Amniotic stem cell (primary cell): ENCODE data around the gene ABHD10.

Experiments
- DNase-seq: peaks from one replicate; lab custom pipeline; 2025; lab: John Stamatoyannopoulos, UW

Gene ABHD10

DNA sequence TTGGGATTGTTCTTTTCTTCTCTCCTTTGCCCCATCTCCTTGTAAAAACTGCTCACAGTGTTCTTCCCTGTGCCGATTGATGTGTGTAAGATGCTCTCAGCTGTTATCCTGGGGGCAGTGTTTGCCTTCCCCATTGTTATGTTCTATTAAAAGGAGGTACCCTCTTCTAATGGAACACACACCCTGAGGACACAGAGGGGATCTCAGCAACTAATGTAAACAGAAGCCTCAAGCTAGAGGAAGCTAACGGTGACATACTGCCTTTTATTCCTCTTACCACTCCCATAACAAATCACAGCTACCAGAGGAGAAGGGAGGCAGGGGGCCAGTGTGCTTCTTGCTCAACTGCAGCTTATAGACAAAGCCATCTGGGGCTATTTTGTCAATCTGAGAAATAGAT lies 22.1 kb downstream of the ABHD10 start:
- no peak for DNase-seq

DNA sequence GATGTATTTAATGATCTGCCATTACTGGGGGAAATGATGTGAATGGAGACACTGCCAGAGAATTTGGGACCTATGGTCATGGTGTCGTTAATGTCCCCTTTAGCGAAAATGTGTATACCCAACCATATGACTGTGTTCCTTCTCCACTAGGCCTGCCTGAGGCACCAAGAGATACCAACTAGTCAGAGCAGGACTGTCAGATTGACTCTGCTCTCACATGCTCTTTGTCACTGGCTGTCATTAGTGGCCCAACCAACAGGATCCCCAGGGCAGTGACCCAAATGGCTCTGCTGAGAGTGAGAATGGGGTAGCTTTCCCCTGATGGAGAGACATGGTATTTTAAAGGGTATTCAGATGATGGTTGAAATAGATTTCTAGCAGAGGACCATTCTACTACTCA lies 22.7 kb downstream of the ABHD10 start:
- DNase-seq: no peak

DNA sequence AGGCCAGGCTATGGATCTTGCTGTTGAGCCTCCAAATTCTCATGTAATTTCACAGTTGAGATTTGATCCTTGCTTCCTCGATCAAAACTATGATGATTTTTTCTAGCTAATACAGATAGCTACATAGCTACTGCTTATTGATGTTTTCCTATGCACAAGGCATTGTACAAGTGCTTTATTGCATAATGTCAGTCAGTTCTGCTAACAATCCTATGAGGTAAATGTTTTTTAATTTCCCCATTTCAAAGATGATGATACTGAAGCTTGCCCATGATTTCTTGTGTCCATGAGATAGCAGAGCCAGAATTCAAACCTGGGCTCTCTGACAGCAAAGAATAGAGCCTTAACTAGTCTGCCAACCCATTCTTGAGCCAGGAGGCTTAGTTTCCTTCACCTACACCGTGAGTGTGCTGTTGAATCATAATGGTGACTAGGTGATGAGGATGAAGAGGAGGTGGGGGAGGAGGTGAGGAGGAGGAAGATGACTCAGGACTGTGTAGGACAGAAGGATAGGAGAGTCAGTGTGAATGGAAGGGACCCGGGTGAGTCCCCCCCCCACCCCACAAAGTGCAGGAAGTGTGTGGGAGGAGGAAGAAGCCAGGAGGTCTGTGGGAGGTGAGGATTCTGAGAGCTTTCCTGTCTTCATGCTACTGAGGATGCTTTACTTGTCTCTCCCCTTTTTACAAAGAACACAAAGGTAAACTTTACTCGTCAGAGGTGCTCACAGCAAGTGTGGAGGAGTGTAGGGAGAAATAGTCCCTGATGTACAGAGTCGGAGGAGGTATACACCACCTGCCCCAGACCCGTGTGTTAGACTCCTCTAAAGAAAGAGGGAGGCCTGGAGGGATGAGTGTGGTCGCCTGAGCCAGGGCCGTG lies 23.5 kb downstream of the ABHD10 start:
- no peak for DNase-seq

DNA sequence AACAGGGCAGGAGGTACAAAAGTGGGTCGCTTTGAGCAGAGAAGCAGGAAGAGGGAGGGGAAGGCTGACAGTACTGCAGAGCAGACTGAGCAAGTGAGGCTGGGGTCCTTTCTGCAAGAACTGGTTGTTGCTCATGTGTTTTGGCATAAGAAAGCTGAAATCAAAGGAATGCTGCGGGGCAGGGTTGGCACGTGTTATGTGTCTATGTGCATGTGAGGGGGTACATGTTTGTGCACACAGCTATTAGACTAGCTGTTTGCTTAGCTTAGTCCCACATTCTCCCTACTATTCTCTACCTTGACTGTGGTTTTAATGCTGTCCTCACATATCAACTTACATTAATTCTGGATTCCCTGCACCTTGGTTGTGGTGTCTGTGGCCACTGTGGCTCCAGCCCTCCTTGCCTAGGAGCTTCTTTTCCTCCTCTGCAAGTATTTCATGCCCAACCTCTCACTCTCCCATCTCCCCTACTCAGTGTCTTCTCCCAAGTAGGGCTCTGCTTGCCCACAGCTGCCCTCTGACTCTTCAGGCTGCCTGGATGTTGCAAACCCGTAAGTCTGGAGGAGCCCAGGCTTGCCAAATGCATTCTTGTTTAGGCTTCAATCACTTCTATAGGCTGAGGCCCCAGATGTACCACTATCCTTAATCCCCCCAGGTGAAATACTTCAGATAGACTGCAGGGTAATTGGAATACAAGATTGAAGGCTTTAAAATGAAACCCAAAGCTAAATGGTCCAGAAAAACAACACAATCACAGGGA lies 24.7 kb downstream of the ABHD10 start:
- DNase-seq: no peak

DNA sequence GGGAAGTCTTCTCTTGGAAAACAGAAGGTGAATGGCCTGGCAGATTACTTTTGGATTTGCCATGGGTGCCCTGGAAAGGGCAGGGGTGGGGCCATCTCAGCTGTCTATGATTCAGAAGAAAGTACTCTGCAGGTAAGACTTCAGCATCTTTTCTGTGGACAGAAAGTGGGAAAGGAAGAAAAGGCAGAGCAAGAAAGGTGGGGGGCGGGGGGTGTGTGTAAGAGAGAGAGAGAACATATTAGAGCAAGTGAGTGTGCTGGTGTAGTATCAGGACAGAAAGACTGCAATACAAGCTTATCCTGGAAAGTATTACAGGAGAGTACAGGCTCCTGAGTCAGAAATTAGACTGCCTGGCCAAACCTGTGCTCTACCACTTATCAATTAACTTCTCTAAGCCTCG lies 25.4 kb downstream of the ABHD10 start:
- DNase-seq: no peak

DNA sequence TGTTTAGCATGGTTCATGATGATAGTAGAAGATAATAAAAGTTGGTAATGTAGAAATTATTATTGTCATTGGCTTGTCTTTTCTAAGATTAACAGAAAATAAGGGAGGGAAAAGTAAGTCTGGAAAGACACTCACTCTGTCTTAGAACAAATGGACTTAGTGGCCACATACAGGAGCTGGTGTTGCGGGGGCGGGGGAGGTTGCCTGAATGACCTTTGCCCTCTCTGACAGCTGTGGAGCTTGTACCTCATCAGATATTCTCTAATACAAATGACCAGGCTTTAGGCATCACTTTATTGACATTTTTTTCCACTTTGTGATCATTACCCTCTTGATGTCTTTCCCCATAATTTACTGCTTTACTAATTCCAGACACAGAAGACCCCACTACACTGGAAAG lies 25.8 kb downstream of the ABHD10 start:
- no peak for DNase-seq

DNA sequence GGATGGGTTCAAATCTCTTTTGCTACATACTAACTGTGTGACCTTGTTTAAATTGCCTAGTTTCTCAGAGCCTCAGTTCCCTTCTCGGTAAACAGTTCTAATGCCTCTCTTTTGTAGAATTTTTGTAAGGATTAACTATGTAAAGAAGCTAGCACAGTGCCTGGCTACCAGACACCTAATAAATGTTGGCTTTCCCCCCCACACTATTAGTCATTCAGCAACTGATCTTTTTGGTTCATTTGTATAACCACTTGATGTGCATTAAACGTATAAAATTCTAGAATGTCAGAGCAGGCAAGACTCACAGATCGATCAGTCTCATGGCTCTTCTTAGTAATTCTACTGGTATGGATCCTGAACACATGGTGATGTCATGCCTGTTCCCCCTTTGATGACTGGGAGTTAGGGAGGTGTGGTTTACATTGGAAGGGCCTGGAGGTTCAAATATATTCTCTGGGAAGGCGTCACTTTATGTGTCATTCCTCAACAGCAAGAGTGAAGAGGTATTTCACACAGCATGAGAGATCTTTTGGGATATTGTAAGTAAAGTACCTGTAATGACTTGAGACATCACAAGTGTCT lies 26.4 kb downstream of the ABHD10 start:
- DNase-seq: no peak

DNA sequence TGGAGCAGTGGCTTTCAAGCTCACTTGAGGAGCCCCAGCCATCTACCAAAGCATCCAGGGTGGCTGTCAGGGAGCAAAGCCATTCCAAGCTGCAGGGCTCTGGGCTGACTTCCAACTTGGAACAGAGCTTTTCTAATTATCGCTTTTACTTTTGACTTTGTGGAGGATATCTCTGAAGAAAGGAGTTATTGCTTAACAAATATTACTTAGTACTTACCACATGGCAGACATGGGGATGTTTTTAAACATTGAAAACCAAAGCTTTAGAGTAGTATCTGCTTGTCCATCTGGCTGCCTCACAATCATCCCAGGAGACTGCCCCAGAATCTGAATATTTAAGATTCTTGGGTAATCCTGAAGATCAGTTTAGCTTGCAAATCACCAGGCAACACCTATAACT lies 28.8 kb downstream of the ABHD10 start:
- DNase-seq: no peak

DNA sequence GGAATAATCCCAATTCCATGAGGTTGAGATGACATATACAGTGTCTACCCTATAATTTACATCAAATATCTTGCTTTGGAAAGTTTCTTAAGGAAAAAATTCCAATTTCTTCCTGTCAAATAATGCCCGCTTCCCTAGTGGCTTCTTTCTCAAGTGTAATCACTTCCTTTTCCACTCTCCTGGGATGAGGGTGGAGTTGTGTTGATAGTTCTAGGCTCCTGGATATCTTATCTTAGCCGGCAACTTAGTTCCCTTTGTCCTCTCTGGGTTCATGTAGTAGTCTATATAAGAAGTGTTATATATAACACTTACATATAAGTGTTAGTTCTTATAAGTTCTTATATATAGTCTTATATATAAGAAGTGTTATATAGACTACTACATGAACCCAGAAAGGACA lies 30.8 kb downstream of the ABHD10 start:
- DNase-seq: no peak

DNA sequence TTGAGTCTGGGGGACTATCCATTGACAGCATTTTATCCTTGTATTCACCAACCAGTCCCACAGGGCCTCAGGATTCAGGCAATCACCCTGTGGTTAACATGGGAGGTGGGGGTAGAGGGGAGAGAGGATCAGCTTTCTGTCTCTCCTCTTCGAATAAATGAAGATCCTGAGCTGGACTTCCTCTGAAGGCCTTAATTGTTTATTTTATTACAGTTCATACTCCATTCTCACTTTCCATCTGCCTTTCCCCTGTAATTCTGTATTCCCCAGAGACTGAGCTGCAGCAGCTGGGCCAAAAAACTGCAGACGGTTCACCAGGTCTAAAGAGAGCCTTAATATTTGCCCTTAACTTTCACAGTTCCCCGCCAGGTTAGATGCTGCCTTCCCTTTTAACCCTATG lies 31.8 kb downstream of the ABHD10 start:
- no peak for DNase-seq

DNA sequence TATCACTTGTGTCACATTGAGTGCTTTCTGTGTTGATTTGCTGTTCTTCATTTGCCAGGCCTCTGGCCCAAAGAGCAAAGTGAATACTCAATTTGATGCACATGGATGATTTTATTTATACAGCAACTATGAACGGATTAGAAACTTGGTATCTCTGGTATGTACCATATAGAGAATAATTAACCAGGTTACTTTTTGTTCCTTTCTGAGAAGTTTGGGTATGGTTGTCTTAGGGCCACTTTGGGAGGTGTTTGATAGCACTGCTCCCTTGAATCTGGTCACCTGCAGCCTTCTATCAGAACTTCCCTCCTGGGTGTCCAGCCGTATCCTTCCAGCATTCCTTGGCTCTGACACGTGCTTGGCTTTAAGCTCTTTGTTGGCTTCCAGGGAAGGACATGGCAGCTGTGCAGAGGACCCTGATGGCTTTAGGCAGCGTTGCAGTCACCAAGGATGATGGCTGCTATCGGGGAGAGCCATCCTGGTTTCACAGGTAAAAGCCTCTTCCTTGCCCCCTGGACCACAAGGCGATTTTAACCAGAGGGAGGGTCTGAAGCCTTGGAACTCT lies 32.6 kb downstream of the ABHD10 start:
- no peak for DNase-seq

DNA sequence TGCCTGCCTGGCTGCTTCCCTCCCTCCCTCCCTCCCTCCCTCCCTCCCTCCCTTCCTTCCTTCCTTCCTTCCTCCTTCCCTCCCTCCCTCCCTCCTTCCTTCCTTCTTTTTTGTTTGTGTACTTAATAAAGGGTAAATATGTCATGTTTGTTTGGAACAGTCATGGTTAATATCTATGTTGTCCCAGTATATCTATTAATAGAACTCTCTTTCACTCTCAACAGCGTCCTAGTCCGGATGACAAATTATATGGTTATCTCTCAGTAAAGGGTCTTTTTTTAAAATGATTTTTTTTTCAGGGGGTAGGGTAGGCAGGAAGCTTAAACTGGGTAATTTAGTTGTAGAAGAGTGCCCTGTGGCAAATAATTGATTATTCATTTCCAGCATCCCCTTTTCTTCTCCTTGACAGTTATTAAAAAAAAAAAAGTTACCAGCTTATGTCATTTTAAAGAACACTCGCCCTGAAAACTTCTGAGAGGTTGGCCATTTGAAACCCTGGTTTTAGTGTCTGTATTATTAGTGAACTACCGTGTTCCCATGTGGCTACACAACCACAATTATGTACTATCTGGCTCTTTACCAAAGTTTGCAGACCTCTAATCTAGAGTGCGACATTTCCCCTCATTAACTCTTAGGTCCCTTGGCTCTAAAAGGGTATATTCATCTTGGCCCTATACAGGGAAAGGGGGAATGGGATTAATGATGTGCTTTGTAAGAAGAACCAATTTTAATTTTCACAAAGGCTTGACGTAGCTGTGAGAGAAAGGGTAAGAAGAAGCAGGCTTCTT lies 33.6 kb downstream of the ABHD10 start:
- no peak for DNase-seq

DNA sequence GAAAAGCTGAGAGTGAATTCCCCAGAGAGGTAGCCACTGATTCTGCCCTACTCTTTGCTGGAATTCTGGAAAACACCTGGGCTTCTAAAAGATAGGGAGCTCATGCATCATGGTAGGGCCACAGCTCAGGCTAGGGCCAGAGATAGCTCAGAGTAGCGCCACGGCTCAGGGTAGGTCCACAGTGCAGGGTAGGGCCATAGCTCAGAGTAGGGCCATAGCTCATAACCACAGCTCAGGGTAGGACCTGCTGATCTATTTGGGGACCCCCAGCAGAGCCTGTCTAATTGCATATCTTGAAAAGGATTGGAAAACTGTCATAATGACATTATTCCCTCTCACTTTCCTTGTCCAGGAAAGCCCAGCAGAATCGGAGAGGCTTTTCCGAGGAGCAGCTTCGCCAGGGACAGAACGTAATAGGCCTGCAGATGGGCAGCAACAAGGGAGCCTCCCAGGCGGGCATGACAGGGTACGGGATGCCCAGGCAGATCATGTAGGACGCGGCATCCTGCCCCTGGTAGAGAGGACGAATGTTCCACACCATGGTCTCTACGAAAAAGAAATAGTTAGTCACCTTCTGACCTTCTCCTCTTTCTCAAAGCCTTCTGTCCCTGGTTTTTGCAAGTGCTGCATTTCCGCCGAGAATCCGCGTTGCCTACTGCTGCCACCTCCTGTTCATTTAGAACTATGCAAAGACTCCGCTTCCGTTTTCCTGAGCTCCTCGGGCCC lies 34.4 kb downstream of the ABHD10 start:
- peak; percentile 71 for DNase-seq

DNA sequence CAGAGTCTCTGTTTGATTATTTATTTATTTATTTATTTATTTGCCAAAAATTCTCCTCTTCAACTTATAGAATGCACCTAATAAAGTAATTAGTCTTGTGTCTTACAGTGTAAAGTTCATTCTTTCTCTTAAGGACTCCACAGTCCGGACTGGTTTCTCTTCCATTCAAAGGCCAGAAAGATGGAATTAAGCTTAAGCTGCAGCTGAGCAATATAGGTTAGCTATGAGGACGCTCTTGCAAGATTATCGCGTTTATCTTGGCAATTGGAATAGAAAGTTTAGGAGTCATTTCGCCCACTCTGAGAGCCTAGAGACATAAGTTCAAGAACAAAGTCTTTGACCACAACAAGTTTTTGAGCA lies 34.9 kb downstream of the ABHD10 start:
- no peak for DNase-seq

DNA sequence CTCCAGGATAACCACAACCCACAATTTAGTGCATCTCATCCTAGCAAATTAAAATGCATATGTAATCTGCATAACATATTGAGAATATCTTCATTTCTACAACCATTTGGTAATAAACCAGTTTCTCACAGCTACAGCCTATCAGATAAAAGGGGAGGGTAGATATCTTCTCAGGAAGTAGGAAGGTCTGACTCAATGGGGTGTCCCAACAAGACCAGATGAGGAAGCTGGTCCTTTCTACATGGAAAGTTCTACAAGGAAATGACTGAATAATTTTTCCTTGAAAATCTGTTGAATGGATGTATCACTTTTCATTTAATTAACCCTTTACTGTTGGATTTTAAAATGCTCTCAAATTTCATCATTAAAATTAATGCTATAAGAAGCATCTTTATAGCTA lies 38.3 kb downstream of the ABHD10 start:
- DNase-seq: no peak

DNA sequence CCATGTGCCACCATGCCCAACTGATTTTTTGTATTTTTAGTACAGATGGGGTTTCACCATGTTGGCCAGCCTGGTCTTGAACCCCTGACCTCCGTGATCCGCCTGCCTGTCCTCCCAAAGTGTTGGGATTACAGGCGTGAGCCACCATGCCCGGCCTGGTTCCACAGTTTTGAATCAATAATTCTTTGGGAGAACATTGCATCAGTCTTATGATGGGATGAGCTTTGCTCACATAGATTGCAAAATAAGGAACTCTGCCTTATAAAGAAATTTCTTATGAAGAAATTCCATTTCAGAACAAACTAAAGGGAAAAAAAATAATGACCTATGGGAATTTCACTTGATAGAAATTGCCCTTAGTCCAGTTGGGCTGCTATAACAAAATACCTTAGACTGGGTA lies 39.9 kb downstream of the ABHD10 start:
- no peak for DNase-seq

DNA sequence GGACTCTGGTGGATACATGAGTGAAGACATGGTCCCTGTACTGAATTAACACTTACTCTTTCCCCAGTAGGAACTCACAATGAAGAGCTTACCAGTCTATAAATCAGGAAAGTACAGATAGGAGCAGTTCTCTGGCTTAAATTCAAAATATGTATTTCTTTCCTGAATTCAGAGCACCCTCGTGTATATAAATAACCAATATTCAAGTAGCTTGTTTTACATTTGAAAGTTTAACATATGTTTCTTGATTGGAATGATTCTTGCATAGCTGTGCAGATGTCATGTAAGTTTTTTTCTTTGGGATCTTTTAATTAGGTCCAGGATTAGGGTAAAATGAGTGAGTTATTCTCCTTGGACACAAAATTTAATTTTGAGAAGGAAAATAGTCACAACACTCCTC lies 40.9 kb downstream of the ABHD10 start:
- no peak for DNase-seq

DNA sequence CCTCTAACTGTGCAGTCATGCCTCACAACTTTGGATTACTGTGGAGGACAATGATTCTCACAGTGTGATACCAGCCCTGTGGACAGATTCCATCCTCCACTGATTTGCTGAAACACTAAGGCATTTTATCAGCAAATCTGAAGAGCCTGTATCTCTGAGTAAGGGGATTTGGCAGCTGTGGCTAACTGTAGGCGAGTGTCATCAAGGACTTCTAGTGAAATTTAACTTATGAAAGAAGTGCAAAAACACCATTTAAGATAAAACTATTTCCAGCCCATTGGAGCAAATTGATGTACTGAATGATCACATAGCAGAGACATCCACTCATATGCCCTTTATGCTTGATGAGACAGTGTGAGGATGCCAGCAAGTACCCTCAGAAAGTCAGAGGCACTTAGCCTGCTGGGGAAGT lies 41.9 kb downstream of the ABHD10 start:
- DNase-seq: no peak

DNA sequence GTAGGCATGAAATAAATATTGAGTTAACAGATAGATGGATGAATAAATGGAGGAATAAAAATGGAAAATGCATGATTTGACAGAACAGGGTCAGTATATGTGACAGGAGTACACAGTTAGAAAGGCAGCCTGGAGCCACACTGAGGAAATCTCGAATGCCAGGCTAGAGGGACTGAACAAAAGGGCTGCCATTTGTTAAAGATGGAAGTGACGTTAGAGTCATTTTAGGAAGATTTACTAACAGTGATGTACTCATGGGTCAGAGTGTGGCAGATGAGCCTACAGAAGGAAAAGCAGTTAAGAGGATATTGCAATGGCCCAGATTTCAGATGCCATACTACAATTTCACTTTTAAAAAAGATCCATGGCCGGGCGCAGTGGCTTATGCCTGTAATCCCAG lies 48.3 kb downstream of the ABHD10 start:
- DNase-seq: no peak

DNA sequence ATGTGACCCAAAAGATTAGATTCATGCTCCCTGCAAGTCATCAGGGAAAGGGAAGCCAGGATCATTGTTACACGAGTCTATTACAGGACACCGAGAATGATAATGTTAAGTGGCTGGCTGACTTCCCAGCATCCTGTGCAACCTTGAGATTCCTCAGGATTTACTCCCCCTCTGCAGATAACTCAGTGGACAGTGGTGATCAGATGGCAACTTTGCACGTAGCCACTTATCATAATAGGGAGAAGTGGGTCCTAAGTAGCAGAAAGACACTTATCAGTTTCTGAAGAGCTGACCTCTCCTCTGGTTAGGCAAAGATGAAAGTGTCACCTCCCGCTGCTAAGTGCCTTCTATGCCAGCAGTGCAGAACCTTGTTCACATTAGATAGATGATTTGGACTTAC lies 49.0 kb downstream of the ABHD10 start:
- DNase-seq: no peak

DNA sequence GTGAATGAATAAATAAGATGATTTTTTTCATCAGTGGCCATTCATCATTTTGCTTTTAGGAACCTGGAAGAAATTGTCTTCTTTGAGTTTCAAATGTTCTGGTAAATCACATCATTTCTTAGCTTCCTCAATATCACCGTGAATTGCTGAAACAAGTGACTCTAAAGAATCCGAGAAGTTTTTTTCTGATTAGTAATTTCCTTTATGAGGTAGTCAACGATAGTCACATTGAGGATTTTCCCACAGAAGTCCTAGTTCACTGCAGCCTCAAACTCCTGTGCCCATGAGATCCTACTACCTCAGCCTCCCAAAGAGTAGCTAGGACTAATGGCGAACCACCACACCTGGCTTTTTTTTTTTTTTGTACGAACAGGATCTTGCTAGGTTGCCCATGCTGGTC lies 52.1 kb downstream of the ABHD10 start:
- DNase-seq: no peak
